Mesenchymal stem cell (in vitro differentiated cells and primary cell): ENCODE data around the gene CFTR.

Experiments used
- DNase-seq: peaks from one replicate; pipeline ENCODE4 v3.0.0-alpha.2; 2013
- H2AFZ ChIP-seq: one replicate; pipeline ENCODE4 v1.6.1; 2013; ENCODE audit warnings: low read depth, mild to moderate bottlenecking, control low read depth, inconsistent platforms, low read length, moderate library complexity
- H2AK5ac ChIP-seq: 2 replicates; pipeline ENCODE4 v1.6.1; 2013; ENCODE audit warnings: low read length, moderate library complexity, mild to moderate bottlenecking, inconsistent platforms; ENCODE audit not compliant: severe bottlenecking
- H2BK120ac ChIP-seq: one replicate; pipeline ENCODE4 v1.6.1; 2013; ENCODE audit warnings: low read depth, mild to moderate bottlenecking, inconsistent platforms, low read length, moderate library complexity
- H2BK12ac ChIP-seq, 2 experiments: one replicate each; pipeline ENCODE4 v1.6.1; 2013; ENCODE audit warnings: inconsistent platforms in 2 of 2, low read length in 2 of 2, mild to moderate bottlenecking in 2 of 2, moderate library complexity in 2 of 2, control low read depth in 1 of 2
- H2BK15ac ChIP-seq: one replicate; pipeline ENCODE4 v1.6.1; 2013; ENCODE audit warnings: mild to moderate bottlenecking, low read depth, inconsistent platforms; ENCODE audit not compliant: poor library complexity, severe bottlenecking
- H2BK5ac ChIP-seq: 2 replicates; pipeline ENCODE4 v1.6.1; 2013; ENCODE audit warnings: low read depth, mild to moderate bottlenecking, low read length, control low read depth, inconsistent platforms; ENCODE audit not compliant: poor library complexity, severe bottlenecking
- H3K14ac ChIP-seq, 2 experiments: one replicate each; pipeline ENCODE4 v1.6.1; 2013; ENCODE audit warnings: inconsistent platforms in 2 of 2, low read length in 2 of 2, control low read depth in 1 of 2, mild to moderate bottlenecking in 1 of 2, moderate library complexity in 1 of 2
- H3K18ac ChIP-seq, 2 experiments: one replicate each; pipeline ENCODE4 v1.6.1; 2013; ENCODE audit warnings: inconsistent platforms in 2 of 2, low read length in 2 of 2, control low read depth in 1 of 2, low read depth in 1 of 2, mild to moderate bottlenecking in 1 of 2
- H3K23ac ChIP-seq, 2 experiments: one replicate each; pipeline ENCODE4 v1.6.1; 2013; ENCODE audit warnings: inconsistent platforms in 2 of 2, low read length in 2 of 2, mild to moderate bottlenecking in 2 of 2, moderate library complexity in 2 of 2, control low read depth in 1 of 2
- H3K27ac ChIP-seq: 2 replicates; pipeline ENCODE4 v1.5.1; 2013; ENCODE audit warnings: mild to moderate bottlenecking, moderate library complexity, low read length, control low read depth, inconsistent platforms; ENCODE audit not compliant: poor library complexity, severe bottlenecking
- H3K27me3 ChIP-seq, 2 experiments: 2 replicates each; pipeline versions ENCODE4 v1.6.1 to v1.7.0; 2013; ENCODE audit warnings: low read length in 2 of 2, mild to moderate bottlenecking in 2 of 2, moderate library complexity in 2 of 2, control low read depth in 1 of 2, inconsistent platforms in 1 of 2; ENCODE audit not compliant: control insufficient read depth in 1 of 2, insufficient read depth in 1 of 2
- H3K36me3 ChIP-seq, 2 experiments: 2 replicates each; pipeline versions ENCODE4 v1.6.1 to v1.7.0; 2013; ENCODE audit warnings: low read length in 2 of 2, control low read depth in 1 of 2, inconsistent platforms in 1 of 2, low read depth in 1 of 2, mild to moderate bottlenecking in 1 of 2; ENCODE audit not compliant: insufficient read depth in 2 of 2, control insufficient read depth in 1 of 2
- H3K4ac ChIP-seq, 2 experiments: one replicate each; pipeline ENCODE4 v1.6.1; 2013; ENCODE audit warnings: inconsistent platforms in 2 of 2, low read length in 2 of 2, mild to moderate bottlenecking in 2 of 2, moderate library complexity in 2 of 2, control low read depth in 1 of 2, low read depth in 1 of 2
- H3K4me1 ChIP-seq: 2 replicates; pipeline ENCODE4 v1.6.1; 2013; ENCODE audit warnings: low read depth, low read length, control low read depth; ENCODE audit not compliant: control insufficient read depth, insufficient read depth
- H3K4me2 ChIP-seq: 2 replicates; pipeline ENCODE4 v1.6.1; 2013; ENCODE audit warnings: low read length, mild to moderate bottlenecking, inconsistent platforms; ENCODE audit not compliant: poor library complexity, severe bottlenecking
- H3K4me3 ChIP-seq, 2 experiments: 2 replicates each; pipeline versions ENCODE4 v1.5.1 to v1.7.0; 2013; ENCODE audit warnings: low read length in 2 of 2, mild to moderate bottlenecking in 2 of 2, control low read depth in 1 of 2, low read depth in 1 of 2; ENCODE audit not compliant: insufficient read depth in 1 of 2
- H3K79me1 ChIP-seq: replicated peaks from 2 replicates; pipeline ENCODE4 v1.6.1; 2013; ENCODE audit warnings: mild to moderate bottlenecking, control low read depth, low read length, inconsistent platforms; ENCODE audit not compliant: poor library complexity, severe bottlenecking
- H3K9ac ChIP-seq: 2 replicates; pipeline ENCODE4 v1.7.0; 2013; ENCODE audit warnings: mild to moderate bottlenecking, low read length, moderate library complexity
- H3K9me3 ChIP-seq: 2 replicates; pipeline ENCODE4 v1.7.0; 2013; ENCODE audit warnings: mild to moderate bottlenecking, low read length; ENCODE audit not compliant: control insufficient read depth
- H4K8ac ChIP-seq: one replicate; pipeline ENCODE4 v1.6.1; 2013; ENCODE audit warnings: inconsistent platforms, mild to moderate bottlenecking, low read length, moderate library complexity
- H4K91ac ChIP-seq: one replicate; pipeline ENCODE4 v1.6.1; 2013; ENCODE audit warnings: mild to moderate bottlenecking, low read length, inconsistent platforms
- WGBS: methylation state at CpG from one replicate; pipeline ENCODE4 v1.1.7; 2013; ENCODE audit warnings: mixed read lengths; 5-methylcytosine and 5-hydroxymethylcytosine counted together

Gene CFTR

DNA sequence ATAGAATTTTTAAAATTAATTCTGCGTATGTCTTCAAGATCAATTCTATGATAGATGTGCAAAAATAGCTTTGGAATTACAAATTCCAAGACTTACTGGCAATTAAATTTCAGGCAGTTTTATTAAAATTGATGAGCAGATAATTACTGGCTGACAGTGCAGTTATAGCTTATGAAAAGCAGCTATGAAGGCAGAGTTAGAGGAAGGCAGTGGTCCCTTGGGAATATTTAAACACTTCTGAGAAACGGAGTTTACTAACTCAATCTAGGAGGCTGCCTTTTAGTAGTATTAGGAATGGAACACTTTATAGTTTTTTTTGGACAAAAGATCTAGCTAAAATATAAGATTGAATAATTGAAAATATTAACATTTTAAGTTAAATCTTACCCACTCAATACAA lies 70.8 kb downstream of the CFTR start:
- Histone ChIP-seq H3K4me1 (no peaks in the 10 kb centered on the region), H2BK120ac (no peak overlapping the region), H3K23ac (no peak overlapping the region), H2BK12ac (no peak overlapping the region), H3K4me2 (no peak overlapping the region), H3K9ac (no peak overlapping the region), H2BK5ac (no peak overlapping the region), H2BK15ac (no peak overlapping the region), H4K91ac (no peak overlapping the region), H2AFZ (no peak overlapping the region), H3K79me1 (no peaks in the 10 kb centered on the region), H2AK5ac (no peak overlapping the region), H4K8ac (no peak overlapping the region), H3K14ac (no peak overlapping the region), H3K4me3 (no peak overlapping the region), H3K27ac (no peak overlapping the region), H3K9me3 (no peaks in the 10 kb centered on the region), H3K36me3 (no peaks in the 10 kb centered on the region), H3K4ac (no peak overlapping the region), H3K18ac (no peak overlapping the region), H3K27me3 (no peaks in the 10 kb centered on the region)
- DNase-seq, result no peak
- 71% methylated on average over 2 of the region's 2 CpGs for WGBS

DNA sequence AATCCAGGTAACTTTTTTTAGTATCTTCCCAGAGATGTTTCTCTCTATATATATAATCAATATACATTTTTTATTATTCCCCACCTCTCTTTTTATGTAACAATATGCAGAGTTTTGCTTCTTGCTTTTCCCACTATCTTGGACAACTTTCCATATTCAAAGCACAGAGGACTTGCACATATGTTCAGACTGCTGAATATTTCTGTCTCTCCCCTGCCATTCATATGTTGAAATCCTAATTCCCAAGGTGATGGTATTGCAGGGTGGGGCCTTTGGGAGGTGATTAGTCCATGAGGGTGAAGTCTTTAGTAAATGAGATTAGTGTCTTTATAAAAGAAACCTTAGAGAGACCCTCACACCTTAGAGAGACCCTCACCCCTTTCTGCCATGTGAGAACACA lies 72.8 kb downstream of the CFTR start:
- Histone ChIP-seq H3K14ac (no peak overlapping the region), H2BK120ac (no peak overlapping the region), H3K27ac (no peak overlapping the region), H3K4ac (no peak overlapping the region), H2BK15ac (no peak overlapping the region), H2AFZ (no peak overlapping the region), H3K4me2 (no peak overlapping the region), H3K27me3 (no peaks in the 10 kb centered on the region), H2BK12ac (no peak overlapping the region), H3K79me1 (no peaks in the 10 kb centered on the region), H4K8ac (no peak overlapping the region), H2BK5ac (no peak overlapping the region), H3K18ac (no peak overlapping the region), H3K9ac (no peak overlapping the region), H3K36me3 (no peaks in the 10 kb centered on the region), H3K4me1 (no peaks in the 10 kb centered on the region), H3K23ac (no peak overlapping the region), H3K9me3 (no peaks in the 10 kb centered on the region), H4K91ac (no peak overlapping the region), H3K4me3 (no peak overlapping the region), H2AK5ac (no peak overlapping the region)
- no peak for DNase-seq

DNA sequence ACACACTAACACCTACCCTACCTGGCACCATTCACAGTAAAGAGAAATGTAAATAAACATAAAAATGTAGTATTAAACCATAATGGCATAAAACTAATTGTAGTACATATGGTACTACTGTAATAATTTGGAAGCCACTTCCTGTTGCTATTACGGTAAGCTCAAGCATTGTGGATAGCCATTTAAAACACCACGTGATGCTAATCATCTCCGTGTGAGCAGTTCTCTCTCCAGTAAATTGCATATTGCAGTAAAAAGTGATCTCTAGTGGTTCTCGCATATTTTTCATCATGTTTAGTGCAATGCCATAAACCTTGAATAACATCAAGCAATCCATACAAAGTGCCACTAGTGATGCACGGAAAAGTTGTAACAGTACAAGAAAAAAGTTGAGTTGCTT lies 75.4 kb downstream of the CFTR start:
- no peak overlapping the region for H3K23ac ChIP-seq

DNA sequence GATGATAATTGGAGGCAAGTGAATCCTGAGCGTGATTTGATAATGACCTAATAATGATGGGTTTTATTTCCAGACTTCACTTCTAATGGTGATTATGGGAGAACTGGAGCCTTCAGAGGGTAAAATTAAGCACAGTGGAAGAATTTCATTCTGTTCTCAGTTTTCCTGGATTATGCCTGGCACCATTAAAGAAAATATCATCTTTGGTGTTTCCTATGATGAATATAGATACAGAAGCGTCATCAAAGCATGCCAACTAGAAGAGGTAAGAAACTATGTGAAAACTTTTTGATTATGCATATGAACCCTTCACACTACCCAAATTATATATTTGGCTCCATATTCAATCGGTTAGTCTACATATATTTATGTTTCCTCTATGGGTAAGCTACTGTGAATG lies 79.6 kb downstream of the CFTR start:
- H3K27ac ChIP-seq, result no peak overlapping the region
- H2AK5ac ChIP-seq, result no peak overlapping the region
- 100% methylated on average over 1 of the region's 3 CpGs for WGBS
- H3K36me3 ChIP-seq, result no peaks in the 10 kb centered on the region
- DNase-seq, result no peak
- no peak overlapping the region for H3K4ac ChIP-seq
- H3K9me3 ChIP-seq, result no peaks in the 10 kb centered on the region
- no peak overlapping the region for H3K4me3 ChIP-seq
- H2AFZ ChIP-seq, result no peak overlapping the region
- no peak overlapping the region for H2BK120ac ChIP-seq
- H3K79me1 ChIP-seq, result no peaks in the 10 kb centered on the region
- H4K91ac ChIP-seq, result no peak overlapping the region
- no peak overlapping the region for H3K18ac ChIP-seq
- H2BK5ac ChIP-seq, result no peak overlapping the region
- H2BK15ac ChIP-seq, result no peak overlapping the region
- H4K8ac ChIP-seq, result no peak overlapping the region
- H2BK12ac ChIP-seq, result no peak overlapping the region
- no peak overlapping the region for H3K14ac ChIP-seq
- no peak overlapping the region for H3K4me2 ChIP-seq
- no peak overlapping the region for H3K9ac ChIP-seq
- no peaks in the 10 kb centered on the region for H3K27me3 ChIP-seq
- no peak overlapping the region for H3K23ac ChIP-seq
- H3K4me1 ChIP-seq, result no peaks in the 10 kb centered on the region

More for the DNA sequence above, 75.4 kb downstream of the CFTR start:
- no peak overlapping the region for H2AK5ac ChIP-seq
- no peak overlapping the region for H3K4me2 ChIP-seq
- H4K8ac ChIP-seq, result no peak overlapping the region
- H2BK120ac ChIP-seq, result no peak overlapping the region
- no peak overlapping the region for H3K4me3 ChIP-seq
- H3K36me3 ChIP-seq, result no peaks in the 10 kb centered on the region
- H2BK12ac ChIP-seq, result no peak overlapping the region
- no peaks in the 10 kb centered on the region for H3K79me1 ChIP-seq
- DNase-seq, result no peak
- no peak overlapping the region for H2AFZ ChIP-seq
- no peak overlapping the region for H3K27ac ChIP-seq
- H3K4me1 ChIP-seq, result no peaks in the 10 kb centered on the region
- no peak overlapping the region for H3K14ac ChIP-seq
- no peak overlapping the region for H3K9ac ChIP-seq
- no peak overlapping the region for H2BK15ac ChIP-seq
- no peak overlapping the region for H2BK5ac ChIP-seq
- no peaks in the 10 kb centered on the region for H3K9me3 ChIP-seq
- H3K18ac ChIP-seq, result no peak overlapping the region
- H3K27me3 ChIP-seq, result no peaks in the 10 kb centered on the region
- H4K91ac ChIP-seq, result no peak overlapping the region
- WGBS, result 90% methylated on average over 4 of the region's 5 CpGs
- H3K4ac ChIP-seq, result no peak overlapping the region
